OCI-LY1 (cell line): Measurements from ENCODE around the gene TMEM40.
A peak's percentile ranks its signal among the peaks of the same experiment; 100 is the strongest.
"Not testable (repeated sequence)": the region's sequence is repeated elsewhere in the genome, so short reads cannot be mapped to it uniquely, and the experiment has no call there.

Source experiments
- H2AFZ ChIP-seq: fragments of 200-600 bp; sonication (generic), shearing (Covaris generic); 2 replicates; pipeline ENCODE4 v1.6.0; 2014; ENCODE audit warnings: antibody characterized with exemption, mild to moderate bottlenecking, low read length
- H3F3A ChIP-seq: fragments of 200-600 bp; sonication (generic), shearing (Covaris generic); 2 replicates; pipeline ENCODE4 v1.6.0; 2014; ENCODE audit warnings: mild to moderate bottlenecking, antibody characterized with exemption, low read length, moderate library complexity; ENCODE audit not compliant: insufficient read depth
- H3K27ac ChIP-seq: fragments of 200-600 bp; sonication (generic); 2 replicates; pipeline ENCODE4 v1.5.1; 2014; ENCODE audit warnings: low read length, mixed run types, mild to moderate bottlenecking, low read depth; ENCODE audit not compliant: poor library complexity, severe bottlenecking
- H3K27me3 ChIP-seq: fragments of 200-600 bp; sonication (generic); 2 replicates; pipeline ENCODE4 v1.6.0; 2014; ENCODE audit warnings: antibody characterized with exemption, mild to moderate bottlenecking, low read length, moderate library complexity; ENCODE audit not compliant: insufficient read depth
- H3K36me3 ChIP-seq: fragments of 200-600 bp; sonication (generic); 2 replicates; pipeline ENCODE4 v1.6.1; 2014; ENCODE audit warnings: mild to moderate bottlenecking, antibody characterized with exemption, low read length, moderate library complexity, mixed read lengths; ENCODE audit not compliant: insufficient read depth
- H3K4me1 ChIP-seq: fragments of 200-600 bp; sonication (generic); 2 replicates; pipeline ENCODE4 v1.5.1; 2014; ENCODE audit warnings: mild to moderate bottlenecking, low read length, moderate library complexity; ENCODE audit not compliant: insufficient read depth, severe bottlenecking
- H3K4me2 ChIP-seq: fragments of 200-600 bp; sonication (generic), shearing (Covaris generic); 2 replicates; pipeline ENCODE4 v1.6.1; 2014; ENCODE audit warnings: low read length
- H3K4me3 ChIP-seq: fragments of 200-600 bp; sonication (generic); 2 replicates; pipeline ENCODE4 v1.5.1; 2014; ENCODE audit warnings: low read length, low read depth, mild to moderate bottlenecking, mixed read lengths; ENCODE audit not compliant: poor library complexity, severe bottlenecking
- H3K79me2 ChIP-seq: fragments of 200-600 bp; shearing (Covaris generic); 2 replicates; pipeline ENCODE4 v1.6.1; 2016; ENCODE audit warnings: mixed run types, low read length, mixed read lengths; ENCODE audit not compliant: insufficient read depth
- H3K9ac ChIP-seq: fragments of 200-600 bp; sonication (generic), shearing (Covaris generic); 2 replicates; pipeline ENCODE4 v1.6.1; 2014; ENCODE audit warnings: mild to moderate bottlenecking, low read length, mixed read lengths
- H3K9me2 ChIP-seq: fragments of 200-600 bp; sonication (generic), shearing (Covaris generic); 2 replicates; pipeline ENCODE4 v1.6.1; 2014; ENCODE audit warnings: low read depth, mild to moderate bottlenecking, low read length, mixed read lengths
- H3K9me3 ChIP-seq: fragments of 200-600 bp; shearing (Covaris generic); 2 replicates; pipeline ENCODE4 v1.6.1; 2014; ENCODE audit warnings: low read length, mixed read lengths
- H4K20me1 ChIP-seq: fragments of 200-600 bp; sonication (generic), shearing (Covaris generic); 2 replicates; pipeline ENCODE4 v1.6.0; 2016; ENCODE audit warnings: mild to moderate bottlenecking, low read length; ENCODE audit not compliant: insufficient read depth
- CTCF ChIP-seq: fragments of 200-600 bp; sonication (generic), shearing (Covaris generic); IDR thresholded peaks from 2 replicates; pipeline ENCODE4 v1.5.1; 2017; ENCODE audit warnings: mild to moderate bottlenecking, antibody characterized with exemption, low read length, moderate library complexity, mixed read lengths
- EZH2 ChIP-seq: fragments of 200-600 bp; sonication (generic), shearing (Covaris generic); IDR thresholded peaks from 2 replicates; pipeline ENCODE4 v1.8.0; 2017; ENCODE audit warnings: borderline replicate concordance, mixed run types, mild to moderate bottlenecking, antibody characterized with exemption, low read length, moderate library complexity, mixed read lengths

The TMEM40 gene

GRCh38 chr3:12787346-12787745, 28.3 kb upstream of the TMEM40 start:
- H3K27me3 ChIP-seq, H3K4me2 ChIP-seq, H3K27ac ChIP-seq, H3K4me3 ChIP-seq, H2AFZ ChIP-seq, H3K36me3 ChIP-seq, H3K4me1 ChIP-seq, H3F3A ChIP-seq, H3K9ac ChIP-seq, H3K79me2 ChIP-seq, H3K9me3 ChIP-seq, H4K20me1 ChIP-seq, H3K9me2 ChIP-seq: not testable (repeated sequence)
- TF ChIP-seq CTCF: peak; percentile 45

- TF ChIP-seq CTCF: no peak
- no peak for TF ChIP-seq EZH2
- Histone ChIP-seq H3K79me2 (no peaks in the 10 kb centered on the region), H3K4me1 (no peaks in the 10 kb centered on the region), H3K27ac (no peak overlapping the region), H4K20me1 (no peaks in the 10 kb centered on the region), H3K9me3 (no peaks in the 10 kb centered on the region), H3K27me3 (no peaks in the 10 kb centered on the region), H3K9me2 (no peaks in the 10 kb centered on the region), H3K9ac (no peak overlapping the region), H3K4me2 (no peak overlapping the region), H3K4me3 (no peak overlapping the region), H3F3A (no peaks in the 10 kb centered on the region), H2AFZ (no peak overlapping the region), H3K36me3 (no peaks in the 10 kb centered on the region)
Observed at GRCh38 chr3:12785096-12785495, 26.0 kb upstream of the TMEM40 start.

- H3K4me3 ChIP-seq: no peak overlapping the region
- no peak overlapping the region for H3K4me2 ChIP-seq
- H3K9me3 ChIP-seq: no peaks in the 10 kb centered on the region
- no peaks in the 10 kb centered on the region for H3K79me2 ChIP-seq
- H3F3A ChIP-seq: no peaks in the 10 kb centered on the region
- no peaks in the 10 kb centered on the region for H3K36me3 ChIP-seq
- no peak overlapping the region for H3K27ac ChIP-seq
- no peaks in the 10 kb centered on the region for H4K20me1 ChIP-seq
- 0 out of 2 replicates have a peak, but pooled peaks cover 6% of the 10 kb centered on the region for H3K27me3 ChIP-seq
- no peak overlapping the region for H2AFZ ChIP-seq
- H3K9me2 ChIP-seq: no peaks in the 10 kb centered on the region
- no peaks in the 10 kb centered on the region for H3K4me1 ChIP-seq
- no peak overlapping the region for H3K9ac ChIP-seq
- TF ChIP-seq EZH2 (no peak), CTCF (no peak)
Observed at GRCh38 chr3:12782172-12782815, 23.2 kb upstream of the TMEM40 start.
